Activated CD4-positive, CD25-positive, alpha-beta regulatory T cell treated with anti-CD3 and anti-CD28 coated beads, Interleukin-2, amount 50 U/mL, for 16 hours (primary cell): ENCODE measurements around the gene PFKFB1.
"Not testable (repeated sequence)": the region's sequence is repeated elsewhere in the genome, so short reads cannot be mapped to it uniquely, and the experiment has no call there.

Experiments
- DNase-seq: peaks from one replicate; pipeline ENCODE4 v3.0.0-alpha.2; 2020; ENCODE audit warnings: low read depth, low spot score

The PFKFB1 gene

DNA sequence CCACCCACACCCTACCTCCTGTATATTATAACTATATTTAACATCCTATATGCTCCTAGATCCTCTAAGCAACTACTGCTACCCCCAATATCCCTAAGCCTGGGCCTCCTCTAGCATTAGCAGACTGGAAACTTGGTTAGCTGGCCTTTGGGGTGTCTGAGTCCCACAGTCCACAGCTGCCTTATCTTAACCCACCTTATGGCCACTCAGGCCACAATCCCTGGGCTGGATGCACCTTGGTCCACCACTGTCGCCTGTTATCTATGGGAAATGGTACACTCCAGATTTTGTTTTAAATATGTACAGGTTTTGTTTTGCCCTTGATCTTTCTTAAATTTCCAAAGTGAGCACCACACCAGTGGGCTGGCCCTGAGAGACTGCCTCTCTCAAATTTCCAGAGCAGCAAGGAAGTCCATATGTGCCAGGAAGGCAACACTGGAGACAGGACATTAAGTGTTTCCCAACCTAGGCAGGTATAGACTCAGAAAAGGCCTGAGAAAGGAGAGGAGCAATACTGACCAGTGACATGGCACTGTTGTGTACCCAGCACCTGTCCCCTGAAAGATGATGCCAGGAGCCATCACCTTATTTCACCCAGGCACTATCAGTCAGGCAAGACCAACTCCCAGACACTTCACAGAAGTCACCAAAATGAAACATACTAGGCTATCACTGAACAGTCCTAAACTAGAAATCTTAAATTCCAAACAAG is 921 bp downstream of the PFKFB1 start:
- DNase-seq = no peak

DNA sequence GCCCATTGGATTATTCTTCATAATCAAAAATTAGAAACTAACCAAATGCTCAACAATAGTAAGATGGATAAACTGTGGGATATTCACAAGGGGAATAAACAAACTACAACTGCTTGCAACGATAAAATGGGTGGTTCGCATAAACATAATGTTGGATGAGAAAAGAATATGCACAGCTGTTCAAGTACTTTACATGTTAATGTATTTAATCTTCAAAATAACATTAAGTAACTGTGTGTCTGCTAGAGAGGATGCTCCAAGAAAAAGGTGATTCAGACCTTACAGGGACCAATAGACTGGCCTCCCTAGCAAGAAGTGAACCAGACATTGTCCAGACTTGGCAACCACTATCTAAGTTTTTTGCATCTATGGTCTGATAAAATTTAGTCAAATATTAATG is 2.3 kb downstream of the PFKFB1 start:
- no peak for DNase-seq

GRCh38 chrX:54983306-54983705 is 10.7 kb downstream of the PFKFB1 start:
- DNase-seq = not testable (repeated sequence)

- DNase-seq = no peak
Observed at GRCh38 chrX:54980334-54980733, 13.7 kb downstream of the PFKFB1 start.

DNA sequence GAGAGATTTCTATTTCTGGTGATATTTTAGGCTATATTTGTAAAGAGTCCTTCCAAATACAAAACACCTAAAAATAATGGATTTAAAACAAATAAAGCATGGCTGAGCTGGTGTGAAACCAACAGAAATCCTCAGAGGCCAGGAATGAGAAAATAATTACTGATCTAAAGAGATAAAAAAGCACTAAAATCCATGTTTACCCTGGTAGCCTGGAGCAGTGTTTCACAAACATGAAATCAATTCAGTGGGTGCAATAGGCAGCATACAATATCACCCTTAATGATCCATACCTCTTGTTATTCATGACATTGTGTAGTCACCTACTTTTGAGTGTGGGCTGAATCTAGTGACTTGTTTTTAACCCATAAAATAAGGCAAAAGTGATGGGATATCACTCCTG is 14.6 kb downstream of the PFKFB1 start:
- no peak for DNase-seq

DNA sequence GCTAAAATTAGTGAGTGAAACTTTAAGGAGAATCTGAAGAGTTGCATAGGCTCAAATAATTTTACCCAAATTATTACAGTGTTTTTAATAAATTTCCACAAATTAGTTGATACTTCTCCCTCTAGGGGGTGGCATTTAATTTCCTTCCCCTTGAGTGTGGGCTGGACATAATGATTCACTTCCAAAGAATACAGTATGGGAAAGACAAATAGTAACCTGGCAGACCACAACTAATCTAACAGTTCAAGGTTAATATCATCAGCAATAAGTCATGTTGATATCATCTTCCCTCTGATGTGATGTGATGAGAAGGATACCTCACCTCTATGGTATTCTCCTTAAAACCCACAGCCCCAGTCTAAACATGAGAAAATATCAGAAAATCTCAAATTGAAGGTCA is 15.5 kb downstream of the PFKFB1 start:
- DNase-seq = no peak

- DNase-seq = no peak
Observed at GRCh38 chrX:54977387-54977786, 16.6 kb downstream of the PFKFB1 start.

DNA sequence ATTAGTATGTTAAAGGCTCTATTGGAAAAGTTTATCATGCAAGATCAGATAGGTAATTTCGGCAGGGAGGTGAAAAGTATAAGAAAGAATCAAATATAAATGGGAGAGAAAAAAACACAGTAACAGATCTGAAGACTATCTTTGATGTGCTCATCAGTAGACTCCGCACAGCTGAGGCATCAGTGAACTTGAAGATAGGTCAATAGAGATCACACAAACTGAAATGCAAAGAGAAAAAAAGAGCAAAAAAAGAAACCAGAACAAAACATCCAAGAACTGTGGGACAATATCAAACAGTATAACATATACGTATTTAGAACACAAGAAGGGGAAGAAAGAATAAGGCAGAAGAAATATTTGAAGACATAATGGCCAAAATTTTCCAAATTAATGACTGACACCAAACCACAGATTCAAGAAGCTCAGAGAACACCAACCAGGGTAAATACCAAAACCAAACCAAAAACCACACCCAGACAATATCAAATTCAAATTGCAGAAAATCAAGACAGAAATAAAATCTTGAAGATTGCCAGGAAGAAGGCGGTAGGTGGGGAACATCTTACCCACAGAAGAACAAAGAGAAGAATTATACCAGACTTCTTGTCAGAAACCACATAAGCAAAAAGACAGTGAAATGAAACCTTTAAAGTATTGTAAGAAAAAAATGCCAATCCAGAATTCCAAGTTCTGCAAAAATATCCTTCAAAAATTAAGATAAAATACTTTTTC is 29.1 kb downstream of the PFKFB1 start:
- DNase-seq = no peak

- no peak for DNase-seq
Observed at GRCh38 chrX:54961750-54962149, 32.2 kb downstream of the PFKFB1 start.

DNA sequence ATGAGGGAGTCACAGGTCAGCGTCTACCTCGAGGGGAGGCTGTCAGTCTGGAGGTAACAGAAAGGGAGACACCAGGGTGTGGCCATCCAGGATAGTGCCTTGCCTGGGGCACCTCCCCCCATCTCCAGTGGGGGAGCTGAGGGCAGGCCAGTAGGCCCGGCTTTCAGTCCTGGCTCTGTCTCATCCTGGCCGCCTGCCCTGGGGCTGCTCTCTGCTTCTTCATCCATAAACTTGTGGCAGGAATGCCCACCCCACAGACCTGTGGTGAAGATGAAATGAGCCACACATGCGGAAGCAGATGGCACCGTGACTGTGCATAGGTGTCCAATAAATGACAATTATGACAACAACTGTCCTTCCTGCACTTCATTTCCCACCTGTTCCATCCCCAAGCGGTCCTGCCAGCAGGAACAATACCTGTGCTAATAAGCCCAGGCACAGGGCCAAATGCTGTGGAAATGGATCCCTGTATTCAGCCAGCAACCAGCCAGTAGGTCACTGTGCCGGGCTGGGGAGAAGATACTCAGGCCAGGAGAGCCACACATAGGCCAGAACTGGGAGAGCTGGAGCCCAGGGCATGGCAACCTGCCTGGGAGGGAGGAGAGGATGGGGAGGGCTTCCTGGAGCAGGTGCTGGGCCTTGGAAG is 43.1 kb downstream of the PFKFB1 start:
- no peak for DNase-seq

DNA sequence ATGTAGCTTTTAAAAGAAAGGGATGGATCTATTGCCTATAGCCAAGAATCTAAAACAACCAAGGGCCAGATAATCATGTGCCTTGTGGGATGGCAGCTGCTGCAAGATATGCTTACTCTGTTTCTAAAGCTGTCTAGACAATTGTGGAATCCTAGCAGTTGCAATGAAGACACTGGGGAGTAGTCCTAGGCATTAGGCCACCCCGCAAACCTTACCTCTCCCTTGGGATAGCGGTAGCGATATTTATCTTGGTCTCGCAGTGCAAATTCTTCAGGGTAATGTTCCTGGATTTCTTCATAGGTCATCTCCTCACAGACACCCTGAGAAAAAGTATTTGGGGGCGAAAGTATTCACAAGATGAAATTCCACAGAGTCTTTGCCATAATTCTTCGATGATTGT is 48.8 kb downstream of the PFKFB1 start:
- no peak for DNase-seq

- no peak for DNase-seq
Observed at GRCh38 chrX:54944816-54945215, 49.2 kb downstream of the PFKFB1 start.

GRCh38 chrX:54937416-54937815 is 56.6 kb downstream of the PFKFB1 start:
- no peak for DNase-seq

DNA sequence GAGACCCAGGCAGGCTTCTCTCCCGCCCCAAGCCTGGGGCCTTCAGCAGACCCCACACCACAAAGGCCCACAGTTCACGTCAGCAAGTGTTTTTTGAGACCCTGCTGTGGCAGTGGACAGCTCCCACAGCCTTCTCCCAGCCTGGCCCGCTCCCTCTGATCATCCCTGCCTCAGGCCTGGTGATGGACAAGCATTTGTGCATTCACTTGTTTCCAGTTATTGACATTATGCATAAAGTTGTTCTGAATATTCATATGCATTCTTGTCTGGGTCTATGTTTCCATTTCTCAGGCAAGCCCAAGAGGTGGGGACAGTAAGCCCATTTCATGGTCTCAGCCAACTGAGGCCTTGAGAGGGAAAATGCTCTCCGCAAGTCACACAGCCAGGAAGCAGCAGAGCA is 58.7 kb downstream of the PFKFB1 start:
- no peak for DNase-seq

- no peak for DNase-seq
Observed at GRCh38 chrX:54934890-54935289, 59.1 kb downstream of the PFKFB1 start.

DNA sequence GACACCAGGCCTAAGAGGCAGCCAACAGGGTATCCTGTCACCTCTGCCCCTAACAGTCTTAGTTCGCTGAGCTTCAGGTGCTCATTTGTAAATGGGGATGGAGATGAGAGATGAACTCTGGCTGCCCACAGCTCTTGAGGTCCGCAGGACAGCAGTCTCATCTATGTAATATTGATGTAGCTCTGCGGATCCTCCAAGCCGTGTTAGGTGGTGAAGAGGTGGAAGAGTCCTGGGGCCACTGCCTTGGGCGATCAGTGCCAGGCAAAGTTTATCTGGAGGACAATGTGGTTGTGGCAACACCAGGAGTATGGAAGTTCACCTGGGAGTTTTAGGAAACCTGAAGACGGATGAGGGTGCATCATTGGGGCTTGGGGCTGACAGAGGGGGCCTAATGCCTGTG is 59.9 kb downstream of the PFKFB1 start:
- no peak for DNase-seq

- DNase-seq = no peak
Observed at GRCh38 chrX:54933150-54933826, 60.7 kb downstream of the PFKFB1 start.

- no peak for DNase-seq
Observed at GRCh38 chrX:54931107-54931506, 62.9 kb downstream of the PFKFB1 start.

GRCh38 chrX:54930291-54931049 is 63.5 kb downstream of the PFKFB1 start:
- DNase-seq = no peak

- DNase-seq = no peak
Observed at GRCh38 chrX:54928876-54929275, 65.1 kb downstream of the PFKFB1 start.

DNA sequence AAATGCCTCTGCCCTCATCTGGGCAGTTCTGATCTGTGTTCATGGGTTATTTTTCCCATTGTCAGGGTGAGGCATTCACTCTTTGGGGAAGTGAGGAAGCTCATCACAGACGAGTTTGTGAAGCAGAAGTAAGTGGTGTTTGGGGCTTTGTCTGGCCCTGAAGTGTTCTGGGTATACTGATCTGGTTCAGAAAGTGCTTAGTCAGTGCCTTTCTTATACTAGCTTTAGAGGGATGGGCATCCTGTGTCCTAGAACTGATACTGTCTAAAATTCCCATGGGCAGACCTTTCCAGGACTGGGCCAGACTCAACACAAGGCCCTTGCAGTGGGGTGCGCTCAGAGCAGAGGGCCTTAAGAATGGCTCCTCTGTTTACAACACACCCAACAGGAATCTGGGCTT is 67.0 kb downstream of the PFKFB1 start:
- DNase-seq = no peak

DNA sequence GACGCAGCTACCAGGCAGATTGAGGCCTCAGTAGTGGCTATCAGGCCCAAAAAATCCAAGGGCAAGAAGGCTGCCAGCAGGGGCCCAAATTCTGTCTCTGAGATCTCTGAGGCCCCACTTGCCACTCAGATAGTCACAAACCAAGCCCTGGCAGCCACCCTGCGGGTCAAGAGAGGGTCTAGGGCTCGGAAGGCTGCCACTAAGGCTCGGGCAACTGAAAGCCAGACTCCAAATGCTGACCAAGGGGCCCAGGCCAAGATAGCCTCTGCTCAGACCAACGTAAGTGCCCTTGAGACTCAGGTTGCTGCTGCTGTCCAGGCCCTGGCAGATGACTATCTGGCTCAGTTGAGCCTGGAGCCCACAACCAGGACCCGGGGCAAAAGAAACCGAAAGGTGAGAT is 70.6 kb downstream of the PFKFB1 start:
- DNase-seq = no peak
